SK-N-SH (cell line): Measurements from ENCODE around the gene BACE2. TPM values are rescaled to one million over a fixed set of nuclear protein-coding genes. Genes with fewer than 3 reads are reported as not detected.

Experiments
- CTCF ChIA-PET: fragments of 300-600, 350-600 bp; formaldehyde crosslinking; extraction: SDS; loops from one replicate; lab custom pipeline; 2021; lab: Yijun Ruan, JAX
- POLR2A ChIA-PET: fragments of 350-600 bp; sonication (Branson Sonifier 250); formaldehyde crosslinking; extraction: SDS; loops from one replicate; lab custom pipeline; 2020; ENCODE audit warnings: antibody characterized with exemption, inconsistent platforms; lab: Yijun Ruan, JAX
- DNase-seq: peaks from one replicate; pipeline ENCODE4 v3.0.0; 2012
- H2AFZ ChIP-seq: fragments of 200-600 bp; sonication (generic); 2 replicates; pipeline ENCODE4 v1.8.1; 2016; ENCODE audit warnings: antibody characterized with exemption, mild to moderate bottlenecking, low read depth
- H3F3A ChIP-seq: fragments of 200-600 bp; sonication (generic); replicated peaks from 2 replicates; pipeline ENCODE3; 2016; ENCODE audit warnings: antibody characterized with exemption, mild to moderate bottlenecking; ENCODE audit not compliant: insufficient read depth
- H3K27ac ChIP-seq, 2 experiments: fragments of 200-500 bp in 1 of 2; fragments of 200-600 bp in 1 of 2; sonication (Bioruptor generic) in 1 of 2; sonication (generic), shearing (Covaris generic) in 1 of 2; 2 replicates each; pipeline versions ENCODE4 v1.5.1 to v1.6.1; 2014 to 2016; ENCODE audit warnings: low read depth in 2 of 2, inconsistent platforms in 1 of 2, low read length in 1 of 2, mild to moderate bottlenecking in 1 of 2, mixed read lengths in 1 of 2
- H3K27me3 ChIP-seq: fragments of 200-600 bp; sonication (generic), shearing (Covaris generic); 2 replicates; pipeline ENCODE4 v1.6.1; 2016; ENCODE audit warnings: mixed run types; ENCODE audit not compliant: insufficient read depth
- H3K36me3 ChIP-seq, 2 experiments: fragments of 200-500 bp in 1 of 2; fragments of 200-600 bp in 1 of 2; sonication (Bioruptor generic) in 1 of 2; sonication (generic) in 1 of 2; replicated peaks in 1 of 2; 2 replicates each; pipeline versions ENCODE3 to v1.5.1; 2014 to 2016; ENCODE audit warnings: low read length in 1 of 2, mild to moderate bottlenecking in 1 of 2; ENCODE audit not compliant: insufficient read depth in 2 of 2, control insufficient read depth in 1 of 2
- H3K4me1 ChIP-seq, 2 experiments: fragments of 200-500 bp in 1 of 2; fragments of 200-600 bp in 1 of 2; sonication (Bioruptor generic) in 1 of 2; sonication (generic), shearing (Covaris generic) in 1 of 2; 2 replicates each; pipeline versions ENCODE4 v1.5.1 to v1.6.1; 2014 to 2016; ENCODE audit warnings: low read depth in 1 of 2, low read length in 1 of 2, mixed run types in 1 of 2; ENCODE audit not compliant: insufficient read depth in 2 of 2, control insufficient read depth in 1 of 2
- H3K4me2 ChIP-seq: fragments of 200-600 bp; sonication (generic), shearing (Covaris generic); 2 replicates; pipeline ENCODE4 v1.6.1; 2017; ENCODE audit warnings: mixed run types
- H3K4me3 ChIP-seq, 2 experiments: fragments of 200-500 bp in 1 of 2; fragments of 200-600 bp in 1 of 2; sonication (Bioruptor generic) in 1 of 2; sonication (generic), shearing (Covaris generic) in 1 of 2; 2 replicates each; pipeline versions ENCODE4 v1.5.1 to v1.8.1; 2014 to 2016; ENCODE audit warnings: low read depth in 2 of 2, inconsistent platforms in 1 of 2, low read length in 1 of 2, mild to moderate bottlenecking in 1 of 2, mixed read lengths in 1 of 2, moderate library complexity in 1 of 2
- H3K79me2 ChIP-seq: fragments of 200-600 bp; sonication (generic); 2 replicates; pipeline ENCODE4 v1.8.1; 2017; ENCODE audit warnings: mild to moderate bottlenecking; ENCODE audit not compliant: insufficient read depth
- H3K9ac ChIP-seq: fragments of 200-600 bp; sonication (generic); 2 replicates; pipeline ENCODE4 v1.6.1; 2017; ENCODE audit warnings: mixed run types
- H3K9me2 ChIP-seq: fragments of 200-600 bp; sonication (generic); 2 replicates; pipeline ENCODE4 v1.6.1; 2017; ENCODE audit warnings: mixed run types
- H3K9me3 ChIP-seq: fragments of 200-600 bp; sonication (generic); 2 replicates; pipeline ENCODE4 v1.6.1; 2017; ENCODE audit warnings: mixed run types, mild to moderate bottlenecking, moderate library complexity
- H4K20me1 ChIP-seq: fragments of 200-600 bp; sonication (generic); 2 replicates; pipeline ENCODE4 v1.6.1; 2017; ENCODE audit warnings: mild to moderate bottlenecking, mixed run types; ENCODE audit not compliant: insufficient read depth
- ELF1 ChIP-seq: IDR thresholded peaks from 2 replicates; pipeline ENCODE4 v1.4.0; 2012
- EP300 ChIP-seq, 2 experiments: IDR thresholded peaks; 2 replicates each; pipeline versions ENCODE4 v1.4.0 to v1.6.1; 2012; ENCODE audit warnings: borderline replicate concordance in 1 of 2, low read depth in 1 of 2, low read length in 1 of 2
- EZH2phosphoT487 ChIP-seq: fragments of 200-600 bp; sonication (generic); IDR thresholded peaks from 2 replicates; pipeline ENCODE4 v1.6.1; 2017; ENCODE audit warnings: low read depth, mixed run types, mild to moderate bottlenecking, antibody characterized with exemption, moderate library complexity, borderline replicate concordance
- FOSL2 ChIP-seq: IDR thresholded peaks from 2 replicates; pipeline ENCODE4 v1.4.0; 2012; ENCODE audit warnings: low read depth, mild to moderate bottlenecking, moderate library complexity, borderline replicate concordance
- FOXJ3 ChIP-seq: sonication (generic); formaldehyde crosslinking; IDR thresholded peaks from 2 replicates; pipeline ENCODE4 v1.5.1; 2020; ENCODE audit warnings: mild to moderate bottlenecking, missing genetic modification reagents
- GATA2 ChIP-seq: sonication (generic); formaldehyde crosslinking; IDR thresholded peaks from 2 replicates; pipeline ENCODE4 v1.5.0; 2020; ENCODE audit warnings: mild to moderate bottlenecking, missing genetic modification reagents
- MEF2A ChIP-seq: IDR thresholded peaks from 2 replicates; pipeline ENCODE4 v1.4.0; 2012; ENCODE audit warnings: low read depth, borderline replicate concordance
- MXI1 ChIP-seq: IDR thresholded peaks from 2 replicates; pipeline ENCODE4 v1.6.1; 2012; ENCODE audit warnings: mild to moderate bottlenecking, low read depth, low read length, improper control_type of control experiment
- POLR2AphosphoS5 ChIP-seq: IDR thresholded peaks from 2 replicates; pipeline ENCODE4 v1.6.1; 2012; ENCODE audit warnings: low read depth, low read length
- RAD21 ChIP-seq: IDR thresholded peaks from 2 replicates; pipeline ENCODE4 v1.6.1; 2012; ENCODE audit warnings: mild to moderate bottlenecking, low read length
- RCOR1 ChIP-seq: fragments of 150-350 bp; IDR thresholded peaks from 2 replicates; pipeline ENCODE4 v1.6.1; 2017; ENCODE audit warnings: antibody characterized with exemption, low read length
- RXRA ChIP-seq: IDR thresholded peaks from 2 replicates; pipeline ENCODE4 v1.4.0; 2012; ENCODE audit warnings: low read depth, mild to moderate bottlenecking, borderline replicate concordance
- SIN3A ChIP-seq: IDR thresholded peaks from 2 replicates; pipeline ENCODE4 v1.6.1; 2012; ENCODE audit warnings: low read depth, mild to moderate bottlenecking, low read length, moderate library complexity, borderline replicate concordance
- TAF1 ChIP-seq: IDR thresholded peaks from 2 replicates; pipeline ENCODE4 v1.6.1; 2012; ENCODE audit warnings: low read depth, mild to moderate bottlenecking, low read length, moderate library complexity, borderline replicate concordance
- TCF12 ChIP-seq: IDR thresholded peaks from 2 replicates; pipeline ENCODE4 v1.4.0; 2012
- TEAD4 ChIP-seq: IDR thresholded peaks from 2 replicates; pipeline ENCODE4 v1.4.0; 2012; ENCODE audit warnings: mild to moderate bottlenecking, borderline replicate concordance; ENCODE audit not compliant: insufficient read depth
- WGBS: methylation state at CpG from one replicate; pipeline ENCODE4 v1.1.6; 2017; ENCODE audit warnings: low lambda C conversion rate; 5-methylcytosine and 5-hydroxymethylcytosine counted together
- polyA plus RNA-seq, 3 experiments: library from polyadenylated mRNA; depleted of rRNA; stranded (reverse); fragments of >200 nt; gene quantifications; 2 replicates each; pipeline ENCODE4 v1.2.3, GENCODE V29; 2012
- TF ChIP-seq, protein P1 (sequence below): fragments of 150-350 bp; IDR thresholded peaks from 2 replicates; pipeline ENCODE4 v1.6.1; 2016; ENCODE audit warnings: mild to moderate bottlenecking, low read depth, low read length
- TF ChIP-seq, protein P2 (sequence below): IDR thresholded peaks from 2 replicates; pipeline ENCODE4 v1.4.0; 2012; ENCODE audit warnings: low read depth
- TF ChIP-seq, protein P3 (sequence below): IDR thresholded peaks from 2 replicates; pipeline ENCODE4 v1.4.0; 2012; ENCODE audit warnings: low read depth, borderline replicate concordance
- TF ChIP-seq, protein P4 (sequence below): fragments of 200-600 bp; sonication (generic); IDR thresholded peaks from 2 replicates; pipeline ENCODE4 v1.6.1; 2017; ENCODE audit warnings: antibody characterized with exemption, mild to moderate bottlenecking, moderate library complexity
- TF ChIP-seq, protein P5 (sequence below): IDR thresholded peaks from 2 replicates; pipeline ENCODE4 v1.4.0; 2012; ENCODE audit warnings: low read depth, borderline replicate concordance
- TF ChIP-seq, protein P6 (sequence below): IDR thresholded peaks from 2 replicates; pipeline ENCODE4; 2012

Gene BACE2
- polyA plus RNA-seq, 1 of the 3 experiments (the other 2 are of a cell fraction), result 23.4 TPM

DNA sequence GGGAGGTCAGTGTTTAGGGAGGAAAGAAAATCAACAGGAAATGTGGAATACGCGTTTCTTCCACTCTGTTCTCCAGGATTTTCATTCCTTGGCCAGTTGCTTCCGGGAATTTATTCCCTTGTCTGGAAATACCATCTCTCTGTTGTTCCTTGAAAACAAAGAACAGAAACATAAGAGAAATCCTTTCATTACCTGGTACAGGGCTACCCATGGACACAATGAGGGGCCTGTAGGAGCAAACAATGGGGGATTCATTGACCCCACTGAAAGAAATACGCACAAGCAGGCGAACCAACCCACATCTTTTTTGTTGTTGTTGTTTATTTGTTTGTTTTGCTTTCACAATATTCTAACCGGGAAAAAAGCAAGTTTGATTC is 20.0 kb upstream of the BACE2 start (continued):
- TF ChIP-seq SIN3A (no peak), TEAD4 (no peak), FOXJ3 (CRISPR knock-in tag) (no peak), TCF12 (no peak)
- TF ChIP-seq, protein P1, sequence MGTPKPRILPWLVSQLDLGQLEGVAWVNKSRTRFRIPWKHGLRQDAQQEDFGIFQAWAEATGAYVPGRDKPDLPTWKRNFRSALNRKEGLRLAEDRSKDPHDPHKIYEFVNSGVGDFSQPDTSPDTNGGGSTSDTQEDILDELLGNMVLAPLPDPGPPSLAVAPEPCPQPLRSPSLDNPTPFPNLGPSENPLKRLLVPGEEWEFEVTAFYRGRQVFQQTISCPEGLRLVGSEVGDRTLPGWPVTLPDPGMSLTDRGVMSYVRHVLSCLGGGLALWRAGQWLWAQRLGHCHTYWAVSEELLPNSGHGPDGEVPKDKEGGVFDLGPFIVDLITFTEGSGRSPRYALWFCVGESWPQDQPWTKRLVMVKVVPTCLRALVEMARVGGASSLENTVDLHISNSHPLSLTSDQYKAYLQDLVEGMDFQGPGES, result no peak

DNA sequence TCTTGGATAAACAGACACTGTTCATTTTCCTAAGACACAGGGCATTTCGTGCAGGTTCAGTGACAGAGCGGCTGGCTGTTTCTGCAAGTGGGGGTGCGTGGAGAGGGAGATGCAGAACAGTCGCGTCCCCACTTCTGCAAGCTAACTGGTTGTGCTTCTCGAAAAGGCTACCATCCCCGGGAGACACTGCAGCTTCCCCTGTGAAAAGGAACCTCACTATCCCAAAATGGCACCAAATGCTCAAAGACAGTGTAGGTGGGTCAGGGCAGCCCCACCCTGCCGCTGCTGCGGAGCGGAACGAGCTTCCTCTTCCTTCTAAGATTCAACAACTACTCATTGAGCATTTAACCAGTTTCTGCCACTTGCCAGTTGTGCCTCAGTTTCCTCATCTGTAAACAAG is 19.2 kb upstream of the BACE2 start:
- POLR2A ChIA-PET, result no interaction called here
- H4K20me1 ChIP-seq, result no peaks in the 10 kb centered on the region

More for the DNA sequence above, 19.2 kb upstream of the BACE2 start:
- Histone ChIP-seq H3F3A (no peaks in the 10 kb centered on the region), H3K9ac (no peak overlapping the region), H3K27me3 (no peaks in the 10 kb centered on the region), H3K36me3 (no peaks in the 10 kb centered on the region), H3K4me1 (no peaks in the 10 kb centered on the region), H3K79me2 (no peaks in the 10 kb centered on the region), H3K27ac (no peak overlapping the region), H3K9me2 (no peaks in the 10 kb centered on the region), H2AFZ (no peak overlapping the region), H3K4me2 (no peak overlapping the region), H3K4me3 (no peak overlapping the region), H3K9me3 (no peaks in the 10 kb centered on the region)
- CTCF ChIA-PET, result interaction anchor here (0.9 kb wide), 1 partner anchor 8 kb away, joined by 4 read pairs; no protein-coding TSS in a partner anchor
- TF ChIP-seq, protein P2, sequence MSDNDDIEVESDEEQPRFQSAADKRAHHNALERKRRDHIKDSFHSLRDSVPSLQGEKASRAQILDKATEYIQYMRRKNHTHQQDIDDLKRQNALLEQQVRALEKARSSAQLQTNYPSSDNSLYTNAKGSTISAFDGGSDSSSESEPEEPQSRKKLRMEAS, result no peak
- TF ChIP-seq MXI1 (no peak), MEF2A (no peak), ELF1 (no peak), TAF1 (no peak), RCOR1 (no peak), RAD21 (no peak), FOXJ3 (CRISPR knock-in tag) (no peak), FOSL2 (no peak), POLR2AphosphoS5 (no peak), EZH2phosphoT487 (no peak), GATA2 (CRISPR knock-in tag) (no peak), RXRA (no peak), EP300 (IDR thresholded peaks at IDR 0.05; ENCODE audit: borderline replicate concordance in 1 of 2, low read depth in 1 of 2, low read length in 1 of 2) (no peak)
- TF ChIP-seq, protein P3, sequence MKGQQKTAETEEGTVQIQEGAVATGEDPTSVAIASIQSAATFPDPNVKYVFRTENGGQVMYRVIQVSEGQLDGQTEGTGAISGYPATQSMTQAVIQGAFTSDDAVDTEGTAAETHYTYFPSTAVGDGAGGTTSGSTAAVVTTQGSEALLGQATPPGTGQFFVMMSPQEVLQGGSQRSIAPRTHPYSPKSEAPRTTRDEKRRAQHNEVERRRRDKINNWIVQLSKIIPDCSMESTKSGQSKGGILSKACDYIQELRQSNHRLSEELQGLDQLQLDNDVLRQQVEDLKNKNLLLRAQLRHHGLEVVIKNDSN, result no peak
- TF ChIP-seq, protein P4, sequence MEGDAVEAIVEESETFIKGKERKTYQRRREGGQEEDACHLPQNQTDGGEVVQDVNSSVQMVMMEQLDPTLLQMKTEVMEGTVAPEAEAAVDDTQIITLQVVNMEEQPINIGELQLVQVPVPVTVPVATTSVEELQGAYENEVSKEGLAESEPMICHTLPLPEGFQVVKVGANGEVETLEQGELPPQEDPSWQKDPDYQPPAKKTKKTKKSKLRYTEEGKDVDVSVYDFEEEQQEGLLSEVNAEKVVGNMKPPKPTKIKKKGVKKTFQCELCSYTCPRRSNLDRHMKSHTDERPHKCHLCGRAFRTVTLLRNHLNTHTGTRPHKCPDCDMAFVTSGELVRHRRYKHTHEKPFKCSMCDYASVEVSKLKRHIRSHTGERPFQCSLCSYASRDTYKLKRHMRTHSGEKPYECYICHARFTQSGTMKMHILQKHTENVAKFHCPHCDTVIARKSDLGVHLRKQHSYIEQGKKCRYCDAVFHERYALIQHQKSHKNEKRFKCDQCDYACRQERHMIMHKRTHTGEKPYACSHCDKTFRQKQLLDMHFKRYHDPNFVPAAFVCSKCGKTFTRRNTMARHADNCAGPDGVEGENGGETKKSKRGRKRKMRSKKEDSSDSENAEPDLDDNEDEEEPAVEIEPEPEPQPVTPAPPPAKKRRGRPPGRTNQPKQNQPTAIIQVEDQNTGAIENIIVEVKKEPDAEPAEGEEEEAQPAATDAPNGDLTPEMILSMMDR, result no peak
- TF ChIP-seq, protein P5, sequence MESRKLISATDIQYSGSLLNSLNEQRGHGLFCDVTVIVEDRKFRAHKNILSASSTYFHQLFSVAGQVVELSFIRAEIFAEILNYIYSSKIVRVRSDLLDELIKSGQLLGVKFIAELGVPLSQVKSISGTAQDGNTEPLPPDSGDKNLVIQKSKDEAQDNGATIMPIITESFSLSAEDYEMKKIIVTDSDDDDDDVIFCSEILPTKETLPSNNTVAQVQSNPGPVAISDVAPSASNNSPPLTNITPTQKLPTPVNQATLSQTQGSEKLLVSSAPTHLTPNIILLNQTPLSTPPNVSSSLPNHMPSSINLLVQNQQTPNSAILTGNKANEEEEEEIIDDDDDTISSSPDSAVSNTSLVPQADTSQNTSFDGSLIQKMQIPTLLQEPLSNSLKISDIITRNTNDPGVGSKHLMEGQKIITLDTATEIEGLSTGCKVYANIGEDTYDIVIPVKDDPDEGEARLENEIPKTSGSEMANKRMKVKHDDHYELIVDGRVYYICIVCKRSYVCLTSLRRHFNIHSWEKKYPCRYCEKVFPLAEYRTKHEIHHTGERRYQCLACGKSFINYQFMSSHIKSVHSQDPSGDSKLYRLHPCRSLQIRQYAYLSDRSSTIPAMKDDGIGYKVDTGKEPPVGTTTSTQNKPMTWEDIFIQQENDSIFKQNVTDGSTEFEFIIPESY, result no peak
- TF ChIP-seq, protein P6, sequence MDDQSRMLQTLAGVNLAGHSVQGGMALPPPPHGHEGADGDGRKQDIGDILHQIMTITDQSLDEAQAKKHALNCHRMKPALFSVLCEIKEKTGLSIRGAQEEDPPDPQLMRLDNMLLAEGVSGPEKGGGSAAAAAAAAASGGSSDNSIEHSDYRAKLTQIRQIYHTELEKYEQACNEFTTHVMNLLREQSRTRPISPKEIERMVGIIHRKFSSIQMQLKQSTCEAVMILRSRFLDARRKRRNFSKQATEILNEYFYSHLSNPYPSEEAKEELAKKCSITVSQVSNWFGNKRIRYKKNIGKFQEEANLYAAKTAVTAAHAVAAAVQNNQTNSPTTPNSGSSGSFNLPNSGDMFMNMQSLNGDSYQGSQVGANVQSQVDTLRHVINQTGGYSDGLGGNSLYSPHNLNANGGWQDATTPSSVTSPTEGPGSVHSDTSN, result no peak
- DNase-seq, result no peak
- WGBS, result 38% methylated on average over 8 of the region's 11 CpGs
